ENCODE measurements around the gene CEP131.

GRCh38 chr17:81239714-81240555, 17.2 kb upstream of the CEP131 start:
- no peak for TF ChIP-seq CTCF (conservative IDR thresholded peaks at IDR 0.05 in 1 of 2, IDR thresholded peaks at IDR 0.05 in 1 of 2; ENCODE audit: extremely low read depth in 1 of 2, insufficient read depth in 1 of 2, low read depth in 1 of 2, low read length in 2 of 2)
- no peak for TF ChIP-seq EZH2 (IDR thresholded peaks at IDR 0.05; ENCODE audit: borderline replicate concordance, low read length)

All from mammary epithelial cell (primary cell).